ENCODE results near the gene GJB1. TPM values are rescaled to one million over a fixed set of nuclear protein-coding genes. Genes with fewer than 3 reads are reported as not detected.

GJB1 gene
- total and polyA plus RNA-seq, 2 of the 4 experiments (the other 2 are of a cell fraction), result not detected

- no TSS peak for BruUV-seq (replicated peaks)
- Histone ChIP-seq H2BK15ac (ENCODE audit: low read depth, low read length) (no peak overlapping the region), H3K9me1 (ENCODE audit: insufficient read depth, low read length) (0 out of 2 replicates have a peak, but pooled peaks cover 2% of the 10 kb centered on the region), H3K23ac (ENCODE audit: low read depth, low read length) (no peak overlapping the region), H3K4ac (ENCODE audit: low read depth, low read length) (no peak overlapping the region), H3K27me3 (ENCODE audit: control insufficient read depth, insufficient read depth, low read length) (peaks cover 2% of the 10 kb centered on the region; the same call in 1 of the 2 replicates), H2AFZ (replicated peaks; ENCODE audit: low read length, poor library complexity) (no peak overlapping the region), H2AK9ac (replicated peaks; ENCODE audit: low read depth, low read length, poor library complexity) (peak overlapping the region; percentile 47), H3K14ac (replicated peaks; ENCODE audit: low read depth, low read length) (no peak overlapping the region), H2BK20ac (ENCODE audit: low read depth, low read length) (no peak overlapping the region), H2BK5ac (ENCODE audit: low read depth, low read length, poor library complexity, severe bottlenecking) (no peak overlapping the region), H3K4me2 (ENCODE audit: low read depth, low read length) (peak overlapping the region; percentile 28; the same call in 1 of the 2 replicates), H3K4me1 (ENCODE audit: control insufficient read depth, insufficient read depth, low read length) (peaks cover 8% of the 10 kb centered on the region), H4K20me1 (ENCODE audit: insufficient read depth, low read length) (no peaks in the 10 kb centered on the region), H3K9me3 (ENCODE audit: control insufficient read depth, insufficient read depth, low read length) (no peaks in the 10 kb centered on the region), H2AK5ac (ENCODE audit: low read depth, low read length) (no peak overlapping the region), H3K4me3 (ENCODE audit: insufficient read depth, low read depth, low read length) (no peak overlapping the region; the same call in 1 of the 2 replicates), H4K8ac (ENCODE audit: low read depth in 2 of 2, low read length in 2 of 2) (no peak overlapping the region), H4K91ac (ENCODE audit: insufficient read depth, low read depth, low read length) (no peak overlapping the region), H4K5ac (ENCODE audit: low read depth, low read length) (no peak overlapping the region), H3K9ac (ENCODE audit: low read depth, low read length) (no peak overlapping the region), H3K79me1 (ENCODE audit: low read depth in 1 of 2, low read length in 2 of 2) (peaks cover 3 to 27% of the 10 kb centered on the region in 2 experiments), H3K36me3 (ENCODE audit: control insufficient read depth, insufficient read depth, low read length) (peaks cover 27% of the 10 kb centered on the region), H3K18ac (ENCODE audit: low read depth, low read length) (no peak overlapping the region), H2BK120ac (ENCODE audit: low read depth, low read length) (no peak overlapping the region), H3K56ac (ENCODE audit: extremely low read depth, insufficient read depth, low read length) (no peak overlapping the region), H3K27ac (ENCODE audit: insufficient read depth, low read length) (no peak overlapping the region)
- DNase-seq (no peak), ATAC-seq (ENCODE audit: low read depth) (no peak)
- in situ Hi-C loops (cut with MboI; ENCODE audit: low sequenced_read_pairs), result no loop called here
- POLR2A ChIA-PET (ENCODE audit: unreplicated experiment), result no interaction called here
- intact Hi-C loops (cut with micrococcal nuclease), result loop anchor here (5.0 kb wide), 1 partner anchor 115 kb away; the partner anchor contains the start of gene TAF1
- 80 to 100% methylated on average over 1 of the region's 2 CpGs for WGBS, 2 experiments (ENCODE audit: extremely low coverage in 2 of 2, insufficient read length in 1 of 2)
- no peak for TF ChIP-seq POLR2A (IDR thresholded peaks at IDR 0.05; ENCODE audit: low read depth, low read length)
- TF ChIP-seq MAFK (IDR thresholded peaks at IDR 0.05; ENCODE audit: low read depth, low read length), result no peak
- CTCF ChIA-PET, result interaction anchor here (0.6 kb wide), 2 partner anchors 124 to 950 kb away, joined by 3 to 4 read pairs; no protein-coding TSS in a partner anchor
- dilution Hi-C loops (cut with HindIII; ENCODE audit: low sequenced_read_pairs, unreplicated experiment), result no loop called here
Observed at GRCh38 chrX:71252221-71252620, 29.2 kb downstream of the GJB1 start.

Data from IMR-90 (cell line).